M059J (cell line): ENCODE measurements around the gene VPS25. TPM values are rescaled to one million over a fixed set of nuclear protein-coding genes. Genes with fewer than 3 reads are reported as not detected.
A peak's percentile ranks its signal among the peaks of the same experiment; 100 is the strongest.
"Not testable (repeated sequence)": the region's sequence is repeated elsewhere in the genome, so short reads cannot be mapped to it uniquely, and the experiment has no call there.

ENCODE experiments used
- DNase-seq: peaks from one replicate; pipeline ENCODE4 v3.0.0-alpha.2; 2012; ENCODE audit warnings: low read depth
- total RNA-seq: library from RNA; depleted of rRNA; stranded (reverse); fragments of >200 nt; shearing (Covaris generic); gene quantifications from 2 replicates; pipeline ENCODE4 v1.2.3, GENCODE V29; 2014; rRNA removed

The VPS25 gene
- total RNA-seq: 88.5 and 97.4 TPM in 2 replicates

- DNase-seq: peak; percentile 84
Measured at GRCh38 chr17:42773290-42774035, at the start of gene VPS25. Gene VPS25 (plus strand): TSS chr17:42773449. CDS start chr17:42773476, 27 bp downstream.

DNA sequence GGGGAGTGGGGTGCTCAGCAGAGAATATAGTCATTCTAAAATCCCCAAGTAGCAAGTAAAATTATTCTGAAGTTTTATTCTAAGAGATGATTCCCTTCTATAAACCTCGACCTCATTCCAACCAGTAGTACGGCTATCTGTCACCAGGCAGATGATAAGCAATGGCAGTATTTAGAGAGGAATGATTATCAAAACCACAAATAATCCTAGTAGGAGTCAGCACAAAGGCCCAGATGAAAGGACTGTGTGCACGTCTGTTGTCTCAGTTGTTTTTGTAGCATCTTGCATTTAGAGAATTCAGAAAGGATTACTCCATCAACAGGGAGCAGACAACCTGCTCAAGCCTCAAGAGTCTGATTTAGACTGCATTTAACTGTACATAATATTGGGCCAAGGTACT lies 49.6 kb upstream of the VPS25 start:
- no peak for DNase-seq

GRCh38 chr17:42725143-42725542 lies 48.1 kb upstream of the VPS25 start:
- DNase-seq: no peak

- DNase-seq: no peak
Measured at GRCh38 chr17:42740699-42741098, 32.5 kb upstream of the VPS25 start.

DNA sequence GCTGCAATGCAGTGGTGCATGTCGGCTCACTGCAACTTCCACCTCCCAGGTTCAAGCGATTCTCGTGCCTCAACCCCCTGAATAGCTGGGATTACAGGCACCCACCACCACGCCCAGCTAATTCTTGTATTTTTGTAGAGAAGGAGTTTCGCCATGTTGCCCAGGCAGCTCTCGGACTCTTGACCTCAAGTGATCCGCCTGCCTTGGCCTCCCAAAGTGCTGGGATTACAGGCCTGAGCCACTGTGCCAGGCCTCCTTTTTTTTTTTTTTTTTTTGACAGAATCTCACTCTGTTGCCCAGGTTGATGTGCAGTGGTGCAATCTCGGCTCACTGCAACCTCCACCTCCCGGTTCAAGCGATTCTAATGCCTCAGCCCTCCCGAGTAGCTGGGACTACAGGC lies 30.3 kb upstream of the VPS25 start:
- not testable (repeated sequence) for DNase-seq

DNA sequence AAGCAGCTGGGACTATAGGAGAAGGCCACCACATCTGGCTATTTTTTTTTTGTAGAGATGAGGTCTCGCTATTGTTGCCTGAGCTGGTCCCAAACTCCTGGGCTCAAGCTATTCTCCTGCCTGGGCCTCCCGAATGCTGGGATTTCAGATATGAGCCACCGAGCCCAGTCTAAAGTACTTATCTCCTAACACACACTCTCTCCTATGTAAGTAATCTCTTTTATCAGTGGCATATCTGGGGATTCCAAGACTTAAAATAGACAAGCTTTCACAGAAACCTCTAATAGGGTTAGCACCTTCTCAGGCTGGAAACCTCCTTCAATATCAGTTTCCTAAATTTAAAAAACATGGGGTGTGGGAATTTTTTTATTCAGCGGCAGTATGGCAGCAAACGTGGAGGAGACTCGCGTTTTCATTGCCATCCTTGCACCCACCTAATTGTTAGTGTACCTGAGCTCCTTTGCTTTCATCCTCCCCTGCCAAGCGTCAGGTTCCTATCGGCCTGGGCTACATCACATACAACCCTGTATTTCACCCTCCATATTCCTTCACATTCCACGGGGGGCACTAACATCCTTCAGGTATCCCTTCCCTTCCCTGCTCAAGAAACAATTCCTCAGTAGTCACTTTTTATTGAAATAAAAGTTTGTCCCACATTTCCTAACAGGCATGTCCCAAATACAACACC lies 29.5 kb upstream of the VPS25 start:
- no peak for DNase-seq

DNA sequence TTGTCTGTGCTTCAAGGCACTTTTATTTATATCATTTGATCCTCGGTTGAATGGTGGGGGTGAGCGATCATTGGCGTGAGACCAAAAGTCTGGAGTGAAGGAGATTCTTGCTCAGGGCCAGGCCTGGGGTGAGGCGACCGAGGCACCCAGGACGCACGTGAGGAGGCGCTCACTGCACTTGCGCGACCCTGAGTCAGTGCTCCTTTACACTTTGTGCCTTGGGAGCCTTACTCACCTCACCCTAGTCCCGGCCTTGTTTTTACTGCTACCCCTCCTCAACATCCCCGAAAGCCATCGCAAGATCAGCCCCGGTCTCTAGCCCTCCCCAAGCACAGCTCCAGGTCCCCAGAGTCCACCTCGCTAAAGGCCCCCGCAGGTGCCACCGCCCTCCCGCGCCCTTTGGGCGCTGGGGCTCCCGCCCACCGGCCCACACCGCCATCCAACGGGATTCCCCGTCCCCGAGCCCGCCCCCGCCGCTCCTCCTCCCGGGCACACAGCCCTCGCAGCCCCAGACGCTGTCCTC lies 28.9 kb upstream of the VPS25 start:
- DNase-seq: peak; percentile 62

DNA sequence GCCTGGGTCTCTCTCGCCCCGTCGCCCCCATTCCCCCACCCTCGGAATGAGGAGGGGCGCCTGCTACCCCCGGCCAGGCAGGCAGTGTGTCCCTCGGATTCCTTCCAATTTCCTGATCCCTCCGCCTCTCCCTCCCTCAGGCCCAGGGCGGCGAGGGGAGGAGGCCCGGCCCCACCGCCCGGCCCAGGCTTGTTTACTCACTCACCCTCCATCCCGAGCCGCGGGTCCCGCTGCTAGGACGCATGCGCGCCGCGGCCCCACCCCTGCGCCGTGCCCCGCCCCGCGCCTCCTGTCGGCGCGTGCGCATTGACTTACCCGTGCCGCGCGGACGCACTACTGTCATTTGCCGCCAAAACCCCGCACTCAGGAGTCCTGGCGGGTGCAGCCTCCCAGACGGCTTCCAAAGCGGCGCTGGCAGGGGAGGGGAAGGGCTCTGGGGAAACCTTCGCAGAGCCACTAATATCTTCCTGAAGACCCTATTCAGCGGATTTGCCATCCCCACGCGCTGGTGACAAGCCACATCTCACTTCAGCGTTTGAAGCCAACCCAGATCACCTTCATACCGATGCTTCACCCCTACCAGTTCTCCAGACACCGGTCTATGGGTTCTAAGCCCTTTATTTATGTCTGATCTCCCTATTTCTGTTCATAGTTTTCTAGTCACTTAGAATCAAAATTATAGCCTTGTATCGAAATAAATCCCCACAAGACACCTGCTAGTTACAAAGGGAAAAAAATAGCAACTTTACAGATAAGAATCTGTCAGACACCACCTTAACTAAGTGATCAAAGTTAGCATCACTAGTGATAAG lies 28.2 kb upstream of the VPS25 start, which contains the start of gene EZH1:
Gene EZH1 (minus strand): TSS at position 235 of the 812 bp plus-strand sequence. CDS start 16,099 bp downstream, outside the sequence.
- peak; percentile 87 for DNase-seq

DNA sequence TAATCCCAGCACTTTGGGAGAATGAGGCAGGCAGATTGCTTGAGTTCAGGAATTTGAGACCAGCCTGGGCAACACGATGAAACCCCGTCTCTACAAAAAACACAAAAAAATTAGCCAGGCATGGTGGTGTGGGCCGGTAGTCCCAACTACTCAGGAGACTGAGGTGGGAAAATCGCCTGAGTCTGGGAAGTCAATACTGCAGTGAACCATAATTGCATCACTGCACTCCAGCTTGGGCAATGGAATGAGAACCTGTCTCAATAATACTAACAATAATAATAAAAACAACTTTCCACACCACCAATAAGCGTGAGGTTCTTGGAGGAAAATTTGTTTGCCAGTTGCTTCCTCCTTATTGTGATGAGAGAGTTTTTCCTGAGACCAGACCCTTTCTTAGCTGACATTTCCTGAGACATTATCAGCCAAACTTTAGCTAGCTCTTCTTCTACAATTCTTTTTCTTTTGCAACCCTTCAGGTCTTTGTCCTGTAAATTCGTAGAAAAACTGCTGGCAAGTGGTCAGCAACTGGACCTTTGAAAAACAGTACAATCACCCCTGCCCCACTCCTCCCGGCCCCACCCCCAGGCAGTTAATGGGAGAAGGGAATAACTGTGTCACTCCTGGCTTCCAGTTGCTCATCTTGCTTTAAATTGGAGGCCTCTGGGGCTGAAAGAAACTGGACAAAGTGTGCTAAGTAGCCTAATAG lies 24.9 kb upstream of the VPS25 start:
- no peak for DNase-seq

DNA sequence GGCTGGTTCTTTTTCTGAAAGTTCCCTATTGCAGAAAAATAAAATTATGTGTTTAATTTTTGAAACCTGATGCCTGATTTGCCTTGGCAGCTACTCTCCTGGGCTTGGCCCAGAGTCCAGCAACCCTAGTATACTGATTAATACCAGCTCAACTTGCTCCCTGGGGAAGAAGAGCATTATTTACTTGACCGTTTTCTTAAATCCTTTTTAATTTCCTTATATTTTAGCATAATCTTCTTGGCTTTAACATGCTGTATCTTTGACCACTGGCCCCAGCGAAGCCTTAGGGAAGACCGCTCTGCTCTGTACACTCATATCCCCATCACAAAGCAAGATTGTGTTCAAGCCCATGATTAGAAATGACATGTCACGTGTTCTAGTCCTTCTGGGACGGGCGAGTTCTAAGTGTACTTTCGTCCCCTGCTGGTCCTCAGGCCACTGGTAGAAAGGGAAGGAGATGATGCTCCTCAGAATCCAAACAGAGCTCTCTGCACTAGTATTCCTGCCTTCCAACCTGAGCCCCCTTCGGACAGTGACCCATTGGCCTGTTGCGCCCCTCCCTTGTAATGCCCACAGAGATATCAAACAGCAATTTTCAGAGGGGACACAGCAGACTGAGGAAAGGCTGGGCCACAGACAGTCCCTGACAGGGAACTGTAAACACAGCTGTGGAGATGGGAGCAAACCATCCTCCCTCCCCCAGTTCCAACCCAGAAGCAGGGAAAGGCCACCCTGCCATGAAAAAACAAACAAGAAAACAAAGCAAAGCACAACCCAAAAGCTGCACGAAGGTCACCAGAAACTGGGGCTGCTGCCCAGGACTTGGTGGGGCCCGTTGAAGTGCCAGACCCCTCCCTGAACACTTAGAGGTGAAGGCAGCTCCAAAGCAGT lies 24.1 kb upstream of the VPS25 start:
- DNase-seq: no peak

DNA sequence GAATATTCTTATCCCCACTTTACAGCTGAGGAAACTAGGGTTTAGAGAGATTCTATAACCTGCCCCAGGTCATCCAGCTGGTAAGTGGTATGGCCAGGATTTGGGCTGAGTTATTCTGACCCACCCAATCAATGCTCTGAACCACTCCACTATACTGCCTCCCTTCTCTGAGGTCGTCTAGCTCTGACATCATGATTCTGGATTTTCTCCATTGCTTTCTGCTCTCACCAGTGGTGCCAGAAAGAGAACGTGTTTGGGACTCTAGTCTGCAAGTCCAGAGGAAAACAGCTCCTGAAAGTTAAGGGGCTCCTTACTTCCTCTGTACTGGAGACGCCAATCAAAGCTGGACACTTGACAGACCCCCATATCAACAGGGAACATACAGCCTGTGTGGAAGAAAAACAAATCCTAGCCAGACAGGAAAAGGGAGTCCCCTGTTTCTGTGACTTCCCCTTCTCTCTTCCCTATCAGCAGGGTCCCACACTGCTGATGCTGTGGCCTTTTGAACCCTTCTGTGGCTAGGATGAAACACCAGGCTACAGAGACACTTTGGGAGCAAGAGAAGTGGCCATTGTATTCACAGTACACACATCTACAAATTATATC lies 22.4 kb upstream of the VPS25 start:
- no peak for DNase-seq

- no peak for DNase-seq
Measured at GRCh38 chr17:42751628-42752027, 21.6 kb upstream of the VPS25 start.

- DNase-seq: peak; percentile 53
Measured at GRCh38 chr17:42754782-42755181, 18.5 kb upstream of the VPS25 start.

DNA sequence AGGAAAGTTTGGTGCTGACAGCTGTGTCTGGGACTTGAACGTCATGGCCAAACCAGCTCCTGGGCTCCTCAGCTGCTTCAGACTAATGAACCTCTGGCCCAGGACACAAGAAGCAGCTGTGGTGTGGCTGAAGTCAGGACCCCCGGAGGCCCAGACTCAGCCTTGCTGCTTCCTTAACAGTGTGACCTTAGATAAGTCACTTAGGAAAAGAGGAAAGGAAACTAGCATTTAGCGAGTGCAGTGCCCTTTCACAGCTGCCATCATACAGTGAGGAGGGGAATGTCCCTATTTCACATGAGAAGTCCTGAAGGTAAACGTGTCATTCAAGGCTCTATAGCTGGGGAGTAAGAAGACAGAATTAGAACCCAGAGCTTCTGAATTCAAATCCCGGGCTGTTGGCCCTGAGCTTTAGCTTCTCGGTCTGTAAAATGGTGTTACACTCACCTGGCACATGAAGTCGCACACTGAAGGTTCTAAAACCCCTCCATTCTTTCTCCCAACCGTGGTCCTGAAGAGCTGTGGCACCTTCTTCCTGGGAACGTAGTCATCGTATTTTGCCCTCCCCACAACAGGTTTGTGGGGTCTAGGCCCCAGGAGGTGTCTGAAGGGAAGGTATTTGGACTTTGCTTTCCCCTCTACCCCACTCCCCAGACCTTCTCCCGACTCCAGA lies 13.1 kb upstream of the VPS25 start:
- no peak for DNase-seq

- DNase-seq: no peak
Measured at GRCh38 chr17:42760652-42761581, 12.3 kb upstream of the VPS25 start, which contains the start of gene RAMP2. Gene RAMP2 (plus strand): TSS chr17:42761227. CDS start chr17:42761262, 35 bp downstream.

GRCh38 chr17:42761638-42762037 lies 11.6 kb upstream of the VPS25 start:
- no peak for DNase-seq

DNA sequence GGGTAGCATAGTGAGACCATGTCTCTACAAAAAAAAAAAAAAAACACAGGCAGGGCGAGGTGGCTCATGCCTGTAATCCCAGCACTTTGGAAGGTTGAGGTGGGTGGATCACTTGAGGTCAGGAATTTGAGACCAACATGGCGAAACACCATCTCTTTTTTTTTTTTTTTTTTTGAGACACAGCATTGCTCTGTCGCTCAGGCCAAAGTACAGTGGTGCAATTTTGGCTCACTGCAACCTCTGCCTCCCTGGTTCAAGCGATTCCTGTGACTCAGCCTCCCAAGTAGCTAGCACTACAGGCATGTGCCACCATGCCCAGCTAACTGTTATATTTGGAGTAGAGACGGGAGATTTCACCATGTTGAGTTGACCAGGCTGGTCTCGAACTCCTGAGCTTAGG lies 7.1 kb upstream of the VPS25 start:
- DNase-seq: no peak

GRCh38 chr17:42767512-42767911 lies 5.7 kb upstream of the VPS25 start:
- no peak for DNase-seq
